IPS-18c (cell line): Measurements from ENCODE around the gene TJP1.
A peak's percentile ranks its signal among the peaks of the same experiment; 100 is the strongest.

Experiments used
- H3K4me3 ChIP-seq: 2 replicates; pipeline ENCODE4 v1.7.0; 2013; ENCODE audit warnings: low read depth, mild to moderate bottlenecking, low read length, moderate library complexity; ENCODE audit not compliant: insufficient read depth
- H3K9me3 ChIP-seq: one replicate; pipeline ENCODE4 v1.6.1; 2013; ENCODE audit warnings: mild to moderate bottlenecking, low read length, moderate library complexity; ENCODE audit not compliant: control insufficient read depth, insufficient read depth

TJP1 gene

GRCh38 chr15:29822100-29822683, at the start of gene TJP1:
TSS of gene TJP1 (minus strand) at chr15:29822468. CDS start at chr15:29822028, 440 bp downstream.
- H3K9me3 ChIP-seq: no peaks in the 10 kb centered on the region
- peak within 1 kb of the TSS; percentile 85 for H3K4me3 ChIP-seq

- no peak overlapping the region for H3K4me3 ChIP-seq
- H3K9me3 ChIP-seq: no peaks in the 10 kb centered on the region
Measured at GRCh38 chr15:29871401-29871800, 49.1 kb upstream of the TJP1 start.

DNA sequence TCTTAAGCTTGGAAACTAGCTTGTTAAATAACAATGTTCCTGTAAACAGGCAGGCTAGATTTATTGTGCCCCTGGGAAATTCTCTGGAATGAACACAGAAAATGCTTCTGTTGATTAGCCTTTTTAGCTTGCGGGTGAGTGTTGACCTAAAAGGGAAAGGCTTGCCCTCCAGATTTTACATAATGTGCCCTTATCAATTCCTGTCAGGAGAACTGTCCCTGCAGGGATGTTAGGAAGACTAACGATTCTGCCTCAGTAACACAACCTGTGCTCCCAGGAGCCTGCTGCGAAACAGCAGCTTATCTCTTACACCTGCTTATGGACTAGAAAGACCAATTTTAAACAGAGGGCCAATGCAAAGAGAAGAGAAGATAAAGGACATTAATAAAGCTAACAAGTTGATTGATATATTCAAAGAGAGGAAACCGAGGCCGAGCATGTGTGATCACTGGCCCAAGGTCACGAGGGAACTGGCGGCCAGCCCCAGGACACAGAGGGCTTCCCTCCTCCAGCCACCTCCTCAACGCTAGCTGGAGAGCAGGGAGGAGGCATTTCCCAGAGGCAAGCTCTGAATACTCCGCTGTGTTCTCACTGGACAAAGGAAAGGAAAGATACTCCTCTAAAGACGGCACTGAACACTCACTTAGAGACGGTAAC, 48.4 kb upstream of the TJP1 start:
- Histone ChIP-seq H3K4me3 (no peak overlapping the region), H3K9me3 (no peaks in the 10 kb centered on the region)

DNA sequence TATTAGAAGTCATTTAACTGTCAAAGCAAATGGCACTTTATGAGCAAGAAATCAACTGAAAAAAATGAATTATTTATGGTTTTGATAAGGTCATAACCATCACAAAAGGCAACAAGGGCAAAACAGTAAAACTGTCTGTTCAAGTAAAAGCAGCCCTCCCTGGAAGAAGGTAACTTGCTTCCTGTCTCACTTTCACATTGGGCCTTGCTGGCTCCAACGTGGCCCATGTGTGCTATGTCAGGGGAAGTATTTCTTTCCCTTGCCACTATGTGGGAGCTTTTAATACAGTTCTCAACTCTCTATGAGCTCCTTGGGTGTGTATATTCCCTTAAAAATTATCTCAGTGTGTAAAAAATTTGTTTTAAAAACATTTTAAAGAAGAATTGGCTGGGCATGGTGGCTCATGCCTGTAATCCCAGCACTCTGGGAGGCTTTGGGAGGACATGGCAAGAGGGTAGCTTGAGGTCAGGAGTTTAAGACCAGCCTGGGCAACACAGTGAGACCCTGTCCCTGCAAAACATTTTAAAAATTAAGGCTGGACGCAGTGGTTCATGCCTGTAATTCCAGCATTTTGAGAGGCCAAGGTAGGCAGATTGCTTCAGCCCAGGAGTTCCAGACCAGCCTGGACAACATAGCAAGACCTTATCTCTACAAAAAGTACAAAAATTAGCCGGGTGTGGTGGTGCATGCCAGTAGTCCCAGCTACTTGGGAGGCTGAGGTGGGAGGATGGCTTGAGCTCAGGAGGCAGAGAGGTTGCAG, 45.2 kb upstream of the TJP1 start:
- Histone ChIP-seq H3K9me3 (no peaks in the 10 kb centered on the region), H3K4me3 (no peak overlapping the region)

DNA sequence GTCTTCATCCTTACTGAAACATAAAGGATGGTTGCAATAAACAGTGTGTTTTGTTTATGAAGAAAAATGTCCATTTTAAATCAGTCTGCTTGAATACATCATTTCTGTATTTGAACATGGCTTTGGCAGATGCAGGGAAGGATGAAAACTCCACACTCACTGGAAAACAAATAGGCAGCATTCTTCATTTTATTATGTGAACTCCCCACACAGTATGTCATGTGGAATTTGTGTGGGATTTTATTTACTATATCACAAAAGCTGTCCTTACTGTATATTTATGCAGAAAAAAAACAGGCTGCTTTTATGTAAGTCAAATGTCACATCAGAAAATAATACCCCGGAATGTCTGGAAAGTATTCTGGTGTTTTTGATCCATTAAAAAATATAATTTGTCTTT, 44.1 kb upstream of the TJP1 start:
- H3K4me3 ChIP-seq: no peak overlapping the region
- H3K9me3 ChIP-seq: no peaks in the 10 kb centered on the region

DNA sequence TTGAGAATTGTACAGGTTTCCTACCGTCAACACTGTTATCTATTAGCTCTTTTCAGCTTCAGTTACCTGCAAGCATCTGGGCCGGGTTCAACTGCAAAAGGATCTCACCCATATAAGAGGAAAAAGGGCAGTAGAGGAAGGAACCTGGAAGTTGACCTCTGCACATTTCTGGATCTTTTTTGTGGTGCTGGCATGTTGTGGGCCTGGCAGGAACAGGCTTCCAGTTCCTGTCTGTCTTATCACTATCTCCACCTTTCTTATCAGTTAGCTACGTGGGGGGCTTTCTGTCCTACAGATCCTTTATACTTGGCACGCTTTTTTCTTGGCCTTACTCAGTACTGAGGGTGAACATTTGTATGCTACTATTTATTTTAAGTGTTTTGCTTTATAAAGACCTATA, 42.2 kb upstream of the TJP1 start:
- no peak overlapping the region for H3K4me3 ChIP-seq

DNA sequence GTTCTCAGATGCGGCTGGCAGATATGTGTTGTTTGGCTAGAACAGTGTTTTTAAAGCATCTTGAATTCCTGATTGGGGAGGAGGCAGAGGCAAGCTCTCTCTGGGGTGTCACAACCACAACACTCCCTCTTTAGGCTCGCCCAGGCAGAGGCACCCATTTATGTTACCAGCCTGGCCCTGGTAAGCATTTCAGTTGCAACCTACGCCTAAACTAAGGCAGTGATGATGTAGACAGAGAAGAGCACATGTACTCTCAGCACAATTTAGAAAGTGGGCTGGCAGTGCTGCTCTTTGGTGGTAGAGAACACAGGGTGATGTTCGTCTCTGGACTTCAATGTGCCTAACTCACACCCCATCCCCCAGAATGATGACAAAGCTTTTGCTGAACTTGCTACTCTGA, 41.2 kb upstream of the TJP1 start:
- H3K4me3 ChIP-seq: no peak overlapping the region
- H3K9me3 ChIP-seq: no peaks in the 10 kb centered on the region

More for the DNA sequence above, 42.2 kb upstream of the TJP1 start:
- no peaks in the 10 kb centered on the region for H3K9me3 ChIP-seq

DNA sequence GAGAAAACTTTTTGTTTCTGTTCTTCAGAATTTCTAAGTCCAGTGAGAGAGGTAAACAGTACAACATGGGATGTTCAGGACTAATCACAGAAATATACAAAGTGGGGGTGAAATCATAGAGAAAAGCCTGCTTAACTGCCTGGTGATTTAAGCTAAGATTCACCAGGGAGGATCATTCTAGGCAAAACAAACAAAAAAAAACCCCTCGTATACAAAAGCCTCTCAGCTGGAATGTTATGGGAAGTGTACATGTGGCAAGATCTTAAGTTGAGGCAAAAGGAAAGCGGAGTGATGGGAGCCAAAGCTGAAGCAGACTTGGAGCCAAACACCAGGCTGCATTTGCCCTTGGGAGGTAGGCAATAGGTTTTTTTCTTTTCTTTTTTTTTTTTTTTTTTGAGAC, 40.0 kb upstream of the TJP1 start:
- H3K4me3 ChIP-seq: no peak overlapping the region
- no peaks in the 10 kb centered on the region for H3K9me3 ChIP-seq

DNA sequence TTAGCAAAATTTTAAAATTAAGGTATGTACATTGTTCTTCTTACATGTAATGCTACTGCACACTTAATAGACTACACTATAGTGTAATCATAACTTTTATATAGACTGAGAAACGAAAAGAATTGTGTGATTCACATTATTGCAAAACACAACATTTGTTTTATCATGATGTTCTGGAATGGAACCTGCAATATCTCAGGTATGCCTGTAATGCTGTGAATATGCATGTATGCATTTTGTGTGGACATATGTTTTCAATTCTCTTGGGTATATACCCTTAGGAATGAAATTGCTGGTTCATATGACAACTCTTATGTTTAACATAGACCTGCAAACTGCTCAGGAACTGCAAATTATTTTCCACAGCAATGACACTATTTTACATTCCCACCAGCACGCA, 38.6 kb upstream of the TJP1 start:
- no peaks in the 10 kb centered on the region for H3K9me3 ChIP-seq
- H3K4me3 ChIP-seq: no peak overlapping the region

- H3K9me3 ChIP-seq: no peaks in the 10 kb centered on the region
- no peak overlapping the region for H3K4me3 ChIP-seq
Measured at GRCh38 chr15:29859973-29860715, 37.9 kb upstream of the TJP1 start.

- no peak overlapping the region for H3K4me3 ChIP-seq
- no peaks in the 10 kb centered on the region for H3K9me3 ChIP-seq
Measured at GRCh38 chr15:29859293-29859692, 37.0 kb upstream of the TJP1 start.

GRCh38 chr15:29857221-29857789, 35.0 kb upstream of the TJP1 start:
- Histone ChIP-seq H3K4me3 (no peak overlapping the region), H3K9me3 (no peaks in the 10 kb centered on the region)

DNA sequence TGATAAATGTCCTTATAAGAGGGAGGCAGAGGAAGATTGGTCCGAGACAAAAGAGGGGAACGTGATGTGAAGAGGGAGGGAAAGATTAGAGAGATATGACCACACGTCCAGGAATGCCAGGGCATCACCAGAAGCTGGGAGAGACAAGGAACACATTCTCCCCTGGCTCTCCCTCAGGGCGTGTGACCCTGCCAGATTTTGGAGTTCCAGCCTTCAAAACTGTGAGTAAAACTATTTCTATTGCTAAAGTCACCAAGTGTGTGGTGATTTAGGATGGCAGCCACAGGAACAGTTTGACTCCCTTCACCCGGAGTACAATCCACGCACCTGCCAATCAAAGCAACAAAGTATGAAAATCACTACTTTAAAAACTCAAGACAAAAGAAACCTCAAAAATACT, 32.1 kb upstream of the TJP1 start:
- Histone ChIP-seq H3K9me3 (no peaks in the 10 kb centered on the region), H3K4me3 (no peak overlapping the region)

- Histone ChIP-seq H3K4me3 (no peak overlapping the region), H3K9me3 (no peaks in the 10 kb centered on the region)
Measured at GRCh38 chr15:29853211-29853987, 31.1 kb upstream of the TJP1 start.

GRCh38 chr15:29852201-29852600, 29.9 kb upstream of the TJP1 start:
- Histone ChIP-seq H3K4me3 (no peak overlapping the region), H3K9me3 (peaks cover 3% of the 10 kb centered on the region)

GRCh38 chr15:29849716-29850115, 27.4 kb upstream of the TJP1 start:
- H3K4me3 ChIP-seq: no peak overlapping the region
- H3K9me3 ChIP-seq: peaks cover 3% of the 10 kb centered on the region

GRCh38 chr15:29849218-29849617, 26.9 kb upstream of the TJP1 start:
- peaks cover 3% of the 10 kb centered on the region for H3K9me3 ChIP-seq
- no peak overlapping the region for H3K4me3 ChIP-seq
